Nephron progenitor cell (in vitro differentiated cells): ENCODE data around the gene INPP5D.

ENCODE experiments used
- DNase-seq: peaks from one replicate; pipeline ENCODE4 v3.0.0; 2021
- H3K27ac Mint-ChIP-seq: 2 replicates; pipeline ENCODE4 v1.8.0; 2021; ENCODE audit warnings: mild to moderate bottlenecking, moderate library complexity, mixed read lengths
- H3K27me3 Mint-ChIP-seq: 2 replicates; pipeline ENCODE4 v1.8.0; 2021; ENCODE audit warnings: mild to moderate bottlenecking, low read depth, mixed read lengths; ENCODE audit not compliant: poor library complexity
- H3K36me3 Mint-ChIP-seq: 2 replicates; pipeline ENCODE4 v1.8.0; 2021; ENCODE audit warnings: low read depth, mixed read lengths
- H3K4me1 Mint-ChIP-seq: 2 replicates; pipeline ENCODE4 v1.8.0; 2021; ENCODE audit warnings: mixed read lengths
- H3K4me3 Mint-ChIP-seq: 2 replicates; pipeline ENCODE4 v1.8.0; 2021; ENCODE audit warnings: mild to moderate bottlenecking, moderate library complexity, mixed read lengths
- H3K9me3 Mint-ChIP-seq: 2 replicates; pipeline ENCODE4 v1.8.0; 2021; ENCODE audit warnings: mild to moderate bottlenecking, moderate library complexity, mixed read lengths
- TF ChIP-seq, protein P1 (sequence below): fragments of 200-600 bp; sonication (generic); IDR thresholded peaks from 2 replicates; pipeline ENCODE4 v1.5.0; 2021; ENCODE audit warnings: antibody characterized with exemption

INPP5D gene

DNA sequence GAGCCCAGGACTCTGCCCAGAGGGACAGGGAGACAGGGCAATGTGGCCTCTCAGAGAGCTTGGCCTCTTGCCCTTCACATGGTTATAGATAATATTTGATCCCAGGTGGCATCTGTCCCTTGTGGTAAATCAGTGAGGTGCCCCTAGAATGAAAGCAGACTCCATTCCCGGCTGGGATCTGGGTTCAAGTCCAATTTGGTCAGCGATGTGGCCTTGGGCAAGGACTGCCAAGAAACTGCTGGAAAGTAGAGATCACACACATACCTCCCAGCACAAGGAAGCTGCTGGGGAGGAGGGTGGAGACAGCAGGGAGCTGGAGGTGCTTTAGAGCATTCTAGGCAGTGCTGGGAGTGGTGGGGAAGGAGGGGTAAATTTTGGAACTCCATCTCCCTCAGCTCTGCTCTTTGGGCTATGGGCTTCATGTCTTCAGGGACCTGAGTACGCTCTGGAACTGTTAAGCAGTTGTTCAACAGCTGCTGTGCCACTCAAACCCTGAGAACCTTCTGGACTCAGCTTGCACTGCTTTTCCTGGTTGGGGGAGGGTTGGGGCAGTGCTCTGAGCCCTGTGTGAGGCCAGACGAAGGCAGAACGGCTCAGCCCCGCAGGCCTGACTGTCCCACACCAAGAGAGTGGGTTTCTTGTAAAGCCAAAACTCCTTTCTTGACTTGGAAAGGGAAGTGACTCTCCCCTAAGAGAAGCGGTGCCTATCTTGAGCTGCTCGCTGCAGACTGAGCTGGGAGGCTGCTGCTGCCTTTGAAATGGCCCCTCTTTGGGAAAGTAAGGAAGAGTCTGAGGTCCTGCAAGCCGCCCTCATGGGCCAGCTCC, 23.0 kb downstream of the INPP5D start:
- TF ChIP-seq, protein P1, sequence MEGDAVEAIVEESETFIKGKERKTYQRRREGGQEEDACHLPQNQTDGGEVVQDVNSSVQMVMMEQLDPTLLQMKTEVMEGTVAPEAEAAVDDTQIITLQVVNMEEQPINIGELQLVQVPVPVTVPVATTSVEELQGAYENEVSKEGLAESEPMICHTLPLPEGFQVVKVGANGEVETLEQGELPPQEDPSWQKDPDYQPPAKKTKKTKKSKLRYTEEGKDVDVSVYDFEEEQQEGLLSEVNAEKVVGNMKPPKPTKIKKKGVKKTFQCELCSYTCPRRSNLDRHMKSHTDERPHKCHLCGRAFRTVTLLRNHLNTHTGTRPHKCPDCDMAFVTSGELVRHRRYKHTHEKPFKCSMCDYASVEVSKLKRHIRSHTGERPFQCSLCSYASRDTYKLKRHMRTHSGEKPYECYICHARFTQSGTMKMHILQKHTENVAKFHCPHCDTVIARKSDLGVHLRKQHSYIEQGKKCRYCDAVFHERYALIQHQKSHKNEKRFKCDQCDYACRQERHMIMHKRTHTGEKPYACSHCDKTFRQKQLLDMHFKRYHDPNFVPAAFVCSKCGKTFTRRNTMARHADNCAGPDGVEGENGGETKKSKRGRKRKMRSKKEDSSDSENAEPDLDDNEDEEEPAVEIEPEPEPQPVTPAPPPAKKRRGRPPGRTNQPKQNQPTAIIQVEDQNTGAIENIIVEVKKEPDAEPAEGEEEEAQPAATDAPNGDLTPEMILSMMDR, result no peak
- DNase-seq, result no peak
- peaks cover 6% of the 10 kb centered on the region for H3K27me3 Mint-ChIP-seq
- no peaks in the 10 kb centered on the region for H3K9me3 Mint-ChIP-seq
- no peak overlapping the region for H3K27ac Mint-ChIP-seq
- no peaks in the 10 kb centered on the region for H3K36me3 Mint-ChIP-seq
- H3K4me1 Mint-ChIP-seq, result peaks cover 63% of the 10 kb centered on the region
- H3K4me3 Mint-ChIP-seq, result no peak overlapping the region

DNA sequence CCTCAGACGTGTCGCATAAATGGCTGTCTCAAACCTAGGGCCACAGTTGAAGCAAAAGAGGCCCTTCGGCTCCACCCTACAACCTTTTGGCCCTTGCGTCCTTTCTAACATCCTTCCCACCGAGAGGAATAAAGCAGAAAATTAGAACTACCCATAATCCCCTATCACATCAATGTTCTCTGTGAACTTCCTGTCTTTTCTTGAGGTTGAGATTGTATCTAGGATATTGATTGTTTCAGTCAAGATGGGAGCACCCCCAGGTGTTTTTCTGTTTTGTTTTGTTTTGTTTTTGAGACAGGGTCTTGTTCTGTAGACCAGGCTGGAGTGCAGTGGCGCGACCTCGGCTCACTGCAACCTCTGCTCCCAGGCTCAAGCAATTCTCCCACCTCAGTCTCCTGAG, 23.6 kb downstream of the INPP5D start:
- H3K27me3 Mint-ChIP-seq, result peaks cover 6% of the 10 kb centered on the region
- H3K9me3 Mint-ChIP-seq, result no peaks in the 10 kb centered on the region
- H3K4me3 Mint-ChIP-seq, result no peak overlapping the region
- TF ChIP-seq, protein P1, result no peak
- no peak for DNase-seq
- H3K27ac Mint-ChIP-seq, result no peak overlapping the region
- H3K36me3 Mint-ChIP-seq, result no peaks in the 10 kb centered on the region
- peaks cover 66% of the 10 kb centered on the region for H3K4me1 Mint-ChIP-seq

DNA sequence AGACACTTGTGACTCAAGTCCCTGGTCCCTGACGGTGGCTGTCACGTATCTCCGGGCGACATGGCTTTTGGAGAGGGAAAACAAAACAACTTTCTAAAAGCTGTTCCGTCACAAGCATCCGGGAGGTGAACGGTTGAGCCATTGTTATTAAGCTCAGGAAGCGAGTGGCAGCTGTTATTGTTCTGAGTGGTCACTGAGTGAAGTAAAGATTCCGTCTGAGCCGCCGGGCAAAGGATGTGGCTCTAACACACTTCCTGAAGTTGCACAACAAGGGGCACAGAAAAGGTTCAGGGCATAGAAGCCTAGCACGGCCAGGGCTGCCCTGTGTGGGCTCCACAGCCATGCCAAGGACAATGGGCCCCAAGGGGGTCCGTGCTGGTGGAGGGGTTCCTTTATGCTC, 24.3 kb downstream of the INPP5D start:
- no peak overlapping the region for H3K27ac Mint-ChIP-seq
- no peaks in the 10 kb centered on the region for H3K36me3 Mint-ChIP-seq
- peaks cover 63% of the 10 kb centered on the region for H3K4me1 Mint-ChIP-seq
- H3K27me3 Mint-ChIP-seq, result peaks cover 6% of the 10 kb centered on the region
- no peaks in the 10 kb centered on the region for H3K9me3 Mint-ChIP-seq
- TF ChIP-seq, protein P1, result no peak
- no peak overlapping the region for H3K4me3 Mint-ChIP-seq
- no peak for DNase-seq

DNA sequence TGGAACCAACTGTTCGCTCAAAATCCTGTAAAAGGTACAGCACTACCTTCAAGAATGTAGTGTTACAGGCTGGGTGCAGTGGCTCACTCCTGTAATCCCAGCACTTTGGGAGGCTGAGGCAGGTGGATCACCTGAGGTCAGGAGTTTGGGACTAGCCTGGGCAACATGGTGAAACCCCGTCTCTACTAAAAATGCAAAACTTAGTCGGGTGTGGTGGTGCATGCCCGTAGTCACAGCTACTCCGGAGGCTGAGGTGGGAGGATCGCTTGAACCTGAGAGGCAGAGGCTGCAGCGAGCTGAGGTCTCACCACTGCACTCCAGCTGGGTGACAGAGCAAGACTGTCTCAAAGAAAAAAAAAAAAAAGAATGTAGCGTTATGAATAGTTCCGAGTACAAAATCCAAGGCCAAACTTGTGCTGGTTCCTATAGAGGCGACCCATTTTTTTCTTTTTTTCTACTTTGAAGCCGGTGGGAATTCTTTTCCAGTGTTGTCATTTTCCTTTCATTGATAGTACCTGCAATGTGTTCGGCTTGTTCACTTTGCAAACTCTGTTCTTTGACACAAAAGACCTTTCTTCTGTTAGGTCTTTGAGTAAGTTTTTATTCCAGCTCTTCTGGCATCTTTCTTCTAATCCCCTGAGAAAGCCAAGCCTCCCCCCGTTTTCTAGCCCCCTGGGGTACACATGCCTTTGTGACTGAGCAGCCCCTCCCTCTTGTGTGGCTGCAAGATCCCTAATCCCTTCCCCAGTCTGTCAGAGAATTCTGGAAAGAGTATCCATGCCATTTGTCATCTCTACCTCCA, 25.1 kb downstream of the INPP5D start:
- Mint-ChIP-seq H3K27me3 (peaks cover 6% of the 10 kb centered on the region), H3K36me3 (no peaks in the 10 kb centered on the region), H3K4me1 (peaks cover 59% of the 10 kb centered on the region), H3K27ac (no peak overlapping the region), H3K9me3 (no peaks in the 10 kb centered on the region), H3K4me3 (no peak overlapping the region)
- no peak for DNase-seq
- TF ChIP-seq, protein P1, result no peak

DNA sequence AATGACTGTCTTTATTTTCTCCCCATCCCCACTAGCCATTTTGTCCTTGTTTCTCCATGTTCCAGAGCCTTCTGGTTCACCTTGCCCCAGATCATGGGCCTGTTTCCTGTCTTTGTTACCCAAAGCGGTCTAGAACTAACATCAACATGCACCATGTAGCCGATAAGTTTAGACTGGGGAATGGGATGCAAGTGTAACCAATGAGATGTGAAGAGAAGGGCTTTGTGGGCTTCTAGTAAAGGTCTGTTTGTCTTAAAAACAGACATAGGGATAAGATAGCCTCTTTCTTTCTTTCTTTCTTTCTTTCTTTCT, 25.7 kb downstream of the INPP5D start:
- no peaks in the 10 kb centered on the region for H3K36me3 Mint-ChIP-seq
- no peak overlapping the region for H3K27ac Mint-ChIP-seq
- no peak for DNase-seq
- TF ChIP-seq, protein P1, result no peak
- H3K4me1 Mint-ChIP-seq, result peaks cover 55% of the 10 kb centered on the region
- no peak overlapping the region for H3K4me3 Mint-ChIP-seq
- H3K9me3 Mint-ChIP-seq, result no peaks in the 10 kb centered on the region
- peaks cover 8% of the 10 kb centered on the region for H3K27me3 Mint-ChIP-seq
